OCI-M1 (cell line): ENCODE data around the gene TUBB1.
"Not testable (repeated sequence)": the region's sequence is repeated elsewhere in the genome, so short reads cannot be mapped to it uniquely, and the experiment has no call there.

Experiments used
- DNase-seq: peaks from one replicate; lab custom pipeline; 2025; lab: John Stamatoyannopoulos, UW

Gene TUBB1

GRCh38 chr20:59006167-59006863 lies 12.9 kb upstream of the TUBB1 start:
- DNase-seq: no peak

GRCh38 chr20:59006864-59007664 lies 12.2 kb upstream of the TUBB1 start, which contains the start of gene CTSZ:
Gene CTSZ (minus strand): TSS chr20:59007254. CDS start chr20:59007128, 126 bp downstream.
- DNase-seq: no peak

GRCh38 chr20:59007665-59008511 lies 11.3 kb upstream of the TUBB1 start:
- DNase-seq: peak; percentile 48

- DNase-seq: no peak
These were observed 10.4 kb upstream of the TUBB1 start for GRCh38 chr20:59008715-59009336.

- no peak for DNase-seq
These were observed 8.8 kb upstream of the TUBB1 start for GRCh38 chr20:59010321-59010994.

GRCh38 chr20:59010995-59011873 lies 8.0 kb upstream of the TUBB1 start:
- peak; percentile 92 for DNase-seq

- DNase-seq: not testable (repeated sequence)
These were observed 7.4 kb upstream of the TUBB1 start for GRCh38 chr20:59011874-59012157.

GRCh38 chr20:59013031-59013951 lies 5.9 kb upstream of the TUBB1 start:
- no peak for DNase-seq

GRCh38 chr20:59013959-59014608 lies 5.1 kb upstream of the TUBB1 start:
- no peak for DNase-seq

- no peak for DNase-seq
These were observed 4.4 kb upstream of the TUBB1 start for GRCh38 chr20:59014680-59015389.

GRCh38 chr20:59015411-59015810 lies 3.8 kb upstream of the TUBB1 start:
- no peak for DNase-seq

- no peak for DNase-seq
These were observed 3.2 kb upstream of the TUBB1 start for GRCh38 chr20:59015812-59016711.

- no peak for DNase-seq
These were observed 2.3 kb upstream of the TUBB1 start for GRCh38 chr20:59016795-59017492.

GRCh38 chr20:59017493-59018231 lies 1.6 kb upstream of the TUBB1 start:
- no peak for DNase-seq

- no peak for DNase-seq
These were observed 412 bp upstream of the TUBB1 start for GRCh38 chr20:59018817-59019216.
